ENCODE results near the gene MAML1. TPM values are rescaled to one million over a fixed set of nuclear protein-coding genes. Genes with fewer than 3 reads are reported as not detected.

The MAML1 gene
- total RNA-seq, 3 donors from 2014 or later (not counting 1 experiment from before 2014, with no cell fraction given): 28.8 to 45.4 (median 37.6) TPM

DNA sequence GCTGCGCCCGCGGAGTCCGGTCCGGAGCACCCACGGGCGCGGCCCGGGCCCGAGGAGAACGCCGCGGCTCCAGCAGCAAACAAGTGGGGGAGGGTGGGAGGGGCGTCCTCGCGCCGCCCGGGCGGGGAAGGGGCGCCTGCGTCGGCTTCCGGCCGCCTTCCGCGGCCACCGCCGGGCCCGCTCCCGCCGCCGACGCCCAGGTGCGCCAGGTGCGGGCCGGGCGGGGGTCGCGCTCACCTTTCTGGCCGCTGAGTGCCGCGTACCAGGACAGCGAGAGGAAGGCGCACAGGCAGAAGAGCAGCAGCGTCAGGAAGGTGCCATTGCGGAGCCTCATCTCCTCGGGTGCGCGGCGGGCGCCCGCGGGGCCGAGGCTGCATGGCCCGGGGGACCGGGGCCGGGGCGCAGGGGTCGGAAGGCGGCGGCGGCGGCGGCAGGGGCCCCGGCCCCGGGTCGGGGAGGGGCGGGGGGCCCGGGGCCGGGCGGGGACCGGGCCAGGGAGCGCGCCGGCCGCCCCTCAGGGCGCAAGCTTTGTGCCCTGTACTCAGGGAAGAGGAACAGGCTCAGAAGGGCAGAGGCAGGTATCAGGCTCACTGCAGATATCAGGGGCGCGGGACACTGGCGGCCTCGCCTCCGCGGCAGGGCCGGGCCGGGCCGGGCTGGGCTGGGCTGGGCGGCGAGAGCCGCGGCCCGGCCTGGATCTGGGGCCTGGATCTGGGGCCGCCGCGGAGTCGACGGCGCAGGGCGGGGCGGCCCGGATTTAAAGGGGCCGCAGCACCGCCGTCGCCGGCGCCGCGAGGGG, 73.8 kb downstream of the MAML1 start, which contains the start of gene MGAT4B:
MGAT4B (minus strand) TSS at position 617 of the 799 bp plus-strand sequence; CDS start at position 334, 283 bp downstream.
- intact Hi-C loops (cut with micrococcal nuclease): loop anchor here (2.0 kb wide), 1 partner anchor 14 kb away; the partner anchor contains the start of gene SQSTM1
- peak within 1 kb of the TSS; percentile 83 for H3K4me3 Mint-ChIP-seq

GRCh38 chr5:179812135-179812825, 79.7 kb downstream of the MAML1 start:
- Mint-ChIP-seq H3K4me3 (no peak overlapping the region), H3K27ac (no peak overlapping the region), H3K4me1 (no peaks in the 10 kb centered on the region), H3K27me3 (ENCODE audit: low read depth in 2 of 2) (peaks cover 0 to 3% of the 10 kb centered on the region in 2 donors), H3K36me3 (no peaks in the 10 kb centered on the region), H3K9me3 (no peaks in the 10 kb centered on the region)
- Histone ChIP-seq H3K4me3 (ENCODE audit: low read length) (no peak overlapping the region), H3K9me3 (ENCODE audit: control insufficient read depth, insufficient read depth, low read length) (no peaks in the 10 kb centered on the region), H3K36me3 (ENCODE audit: control insufficient read depth, insufficient read depth, low read length) (no peaks in the 10 kb centered on the region), H3K27ac (ENCODE audit: low read length) (no peak overlapping the region), H3K4me1 (ENCODE audit: control insufficient read depth, insufficient read depth, low read length) (peaks cover 16% of the 10 kb centered on the region), H3K27me3 (ENCODE audit: control insufficient read depth, insufficient read depth, low read length) (no peaks in the 10 kb centered on the region)
- no peak for DNase-seq
- no peak for TF ChIP-seq CTCF (IDR thresholded peaks at IDR 0.05)
- WGBS (ENCODE audit: insufficient coverage): 97% methylated on average over 27 of the region's 27 CpGs
- no peak for ATAC-seq
- intact Hi-C loops (cut with micrococcal nuclease): no loop called here

More for the DNA sequence above, 73.8 kb downstream of the MAML1 start, which contains the start of gene MGAT4B:
- ATAC-seq: peak; percentile 77 to 91 (median 81)
- peaks cover 40% of the 10 kb centered on the region for H3K4me1 ChIP-seq (ENCODE audit: control insufficient read depth, insufficient read depth, low read length)
- DNase-seq: peak; percentile 70 to 78
- H3K36me3 ChIP-seq (ENCODE audit: control insufficient read depth, insufficient read depth, low read length): no peaks in the 10 kb centered on the region
- no peaks in the 10 kb centered on the region for H3K27me3 ChIP-seq (ENCODE audit: control insufficient read depth, insufficient read depth, low read length)
- no peaks in the 10 kb centered on the region for H3K9me3 ChIP-seq (ENCODE audit: control insufficient read depth, insufficient read depth, low read length)
- Mint-ChIP-seq H3K27ac (peak within 1 kb of the TSS in 1 of 2 donors; percentile 82), H3K27me3 (ENCODE audit: low read depth in 2 of 2) (no peaks in the 10 kb centered on the region), H3K4me1 (peaks cover 13 to 29% of the 10 kb centered on the region in 2 donors), H3K36me3 (no peaks in the 10 kb centered on the region), H3K9me3 (no peaks in the 10 kb centered on the region)
- H3K4me3 ChIP-seq (ENCODE audit: low read length): peak within 1 kb of the TSS; percentile 58
- under 1% methylated on average over 103 of the region's 108 CpGs for WGBS (ENCODE audit: insufficient coverage)
- H3K27ac ChIP-seq (ENCODE audit: low read length): peak within 1 kb of the TSS; percentile 76
- no peak for TF ChIP-seq CTCF (IDR thresholded peaks at IDR 0.05)

DNA sequence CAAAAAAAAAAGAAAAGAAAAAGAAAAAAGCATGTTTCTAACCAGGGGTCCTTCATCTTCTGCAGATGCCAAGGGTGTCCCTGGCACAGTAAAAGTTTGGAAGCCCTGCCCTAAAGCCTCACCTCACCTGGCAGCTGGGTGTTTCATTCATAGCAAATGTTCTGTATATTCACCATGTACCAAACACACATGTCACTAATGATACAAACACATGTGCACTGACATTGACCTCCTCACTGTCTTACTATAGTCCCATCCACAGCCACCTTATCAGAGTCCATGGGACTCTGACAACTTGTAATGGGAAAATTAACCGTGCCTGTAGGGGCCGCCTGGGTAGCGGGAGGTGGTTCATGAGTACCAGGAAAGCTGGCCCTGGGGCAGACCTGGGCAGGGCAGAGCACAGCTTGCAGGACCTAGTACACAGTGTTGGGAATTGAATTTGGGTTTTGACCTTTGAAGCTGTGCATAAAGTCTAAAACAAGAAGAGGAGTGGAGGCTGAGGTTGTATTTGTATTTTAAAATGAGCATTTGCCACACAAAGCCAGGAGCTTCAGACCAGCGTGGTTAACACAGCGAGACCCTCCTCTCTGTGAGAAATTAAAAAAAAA, 80.5 kb downstream of the MAML1 start:
- Mint-ChIP-seq H3K4me3 (no peak overlapping the region), H3K27me3 (ENCODE audit: low read depth in 2 of 2) (peaks cover 0 to 3% of the 10 kb centered on the region in 2 donors), H3K9me3 (no peaks in the 10 kb centered on the region), H3K4me1 (peaks cover 0 to 3% of the 10 kb centered on the region in 2 donors), H3K27ac (no peak overlapping the region), H3K36me3 (no peaks in the 10 kb centered on the region)
- Histone ChIP-seq H3K4me1 (ENCODE audit: control insufficient read depth, insufficient read depth, low read length) (peaks cover 18% of the 10 kb centered on the region), H3K27me3 (ENCODE audit: control insufficient read depth, insufficient read depth, low read length) (no peaks in the 10 kb centered on the region), H3K4me3 (ENCODE audit: low read length) (no peak overlapping the region), H3K9me3 (ENCODE audit: control insufficient read depth, insufficient read depth, low read length) (no peaks in the 10 kb centered on the region), H3K27ac (ENCODE audit: low read length) (no peak overlapping the region), H3K36me3 (ENCODE audit: control insufficient read depth, insufficient read depth, low read length) (no peaks in the 10 kb centered on the region)
- 100% methylated on average over 5 of the region's 5 CpGs for WGBS (ENCODE audit: insufficient coverage)
- intact Hi-C loops (cut with micrococcal nuclease): no loop called here
- ATAC-seq: no peak
- no peak for TF ChIP-seq CTCF (IDR thresholded peaks at IDR 0.05)
- no peak for DNase-seq
